Measurements from ENCODE around the gene GNPTG. TPM values are rescaled to one million over a fixed set of nuclear protein-coding genes. Genes with fewer than 3 reads are reported as not detected.

Gene GNPTG
- total and polyA plus RNA-seq, 2 donors (not counting 3 experiments of a cell fraction or from before 2014, with no cell fraction given), result 51.6 to 109 TPM

DNA sequence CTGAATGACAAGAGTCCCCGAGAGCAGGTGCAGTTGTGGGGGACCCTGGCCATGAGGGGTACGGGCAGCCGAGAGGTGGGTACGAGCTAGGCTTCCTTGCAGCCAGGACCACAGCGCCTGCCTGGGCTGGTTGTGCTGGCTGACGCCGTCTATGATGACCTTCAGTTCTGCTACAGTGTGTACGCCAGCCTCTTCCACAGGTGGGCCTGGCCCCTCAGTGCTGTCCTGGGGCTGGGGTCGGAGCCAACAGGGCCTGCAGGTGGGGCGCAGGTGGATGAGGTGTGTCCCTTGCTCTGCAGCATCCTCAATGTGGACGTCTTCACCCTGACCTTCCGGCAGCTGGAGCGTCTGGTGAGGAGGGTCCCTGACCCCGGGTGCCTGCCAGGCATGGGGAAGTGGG is 7.2 kb upstream of the GNPTG start:
- intact Hi-C loops (cut with micrococcal nuclease) (no loop called here), dilution Hi-C loops (cut with MboI; ENCODE audit: extremely low pct_ligation_motif_present, low sequenced_read_pairs) (no loop called here)
- FAIRE-seq, result no peak

More for the DNA sequence above, 7.2 kb upstream of the GNPTG start:
- Histone ChIP-seq H3K36me3 (ENCODE audit: control insufficient read depth in 2 of 2, extremely low read depth in 1 of 2, insufficient read depth in 2 of 2, low read length in 2 of 2) (peaks cover 0 to 7% of the 10 kb centered on the region in 2 experiments), H4K20me1 (replicated peaks; ENCODE audit: control insufficient read depth, extremely low read depth, insufficient read depth, low read length) (no peaks in the 10 kb centered on the region), H3K27me3 (ENCODE audit: control insufficient read depth in 2 of 2, insufficient read depth in 2 of 2, low read length in 2 of 2) (no peaks in the 10 kb centered on the region), H3K79me2 (ENCODE audit: control insufficient read depth, insufficient read depth, low read length) (no peaks in the 10 kb centered on the region), H3K4me1 (ENCODE audit: control insufficient read depth, extremely low read depth, insufficient read depth, low read length) (no peaks in the 10 kb centered on the region), H3K9me1 (replicated peaks; ENCODE audit: control insufficient read depth, extremely low read depth, insufficient read depth, low read length) (no peaks in the 10 kb centered on the region), H3K9me3 (replicated peaks; ENCODE audit: control insufficient read depth, insufficient read depth, low read length) (no peaks in the 10 kb centered on the region), H3K4me3 (replicated peaks in 1 of 3; ENCODE audit: insufficient read depth in 1 of 3, low read depth in 1 of 3, low read length in 3 of 3) (no peak overlapping the region), H3K27ac (ENCODE audit: insufficient read depth, low read depth, low read length) (no peak overlapping the region), H3K4me2 (ENCODE audit: insufficient read depth, low read length) (no peak overlapping the region), H2AFZ (ENCODE audit: low read depth, low read length) (no peak overlapping the region), H3K9ac (replicated peaks; ENCODE audit: extremely low read depth, insufficient read depth, low read length) (no peak overlapping the region)
- no TSS peak for BruUV-seq (replicated peaks)
- POLR2A ChIA-PET, result no interaction called here
- TF ChIP-seq JUN (IDR thresholded peaks at IDR 0.05; ENCODE audit: borderline replicate concordance, insufficient read depth, insufficient read length, low read depth) (no peak), POLR2A (IDR thresholded peaks at IDR 0.05; ENCODE audit: low read depth, low read length) (no peak), EZH2 (IDR thresholded peaks at IDR 0.05; ENCODE audit: borderline replicate concordance, low read depth, low read length, severe bottlenecking) (no peak), FOS (IDR thresholded peaks at IDR 0.05; ENCODE audit: borderline replicate concordance, insufficient read depth, low read length) (no peak), MYC (IDR thresholded peaks at IDR 0.05; ENCODE audit: low read depth, low read length) (no peak), POLR2AphosphoS5 (IDR thresholded peaks at IDR 0.05; ENCODE audit: insufficient read depth, low read depth, low read length) (no peak), GATA2 (IDR thresholded peaks at IDR 0.05; ENCODE audit: insufficient read depth, insufficient read length, low read depth, low read length) (no peak)
- TF ChIP-seq, protein P1, sequence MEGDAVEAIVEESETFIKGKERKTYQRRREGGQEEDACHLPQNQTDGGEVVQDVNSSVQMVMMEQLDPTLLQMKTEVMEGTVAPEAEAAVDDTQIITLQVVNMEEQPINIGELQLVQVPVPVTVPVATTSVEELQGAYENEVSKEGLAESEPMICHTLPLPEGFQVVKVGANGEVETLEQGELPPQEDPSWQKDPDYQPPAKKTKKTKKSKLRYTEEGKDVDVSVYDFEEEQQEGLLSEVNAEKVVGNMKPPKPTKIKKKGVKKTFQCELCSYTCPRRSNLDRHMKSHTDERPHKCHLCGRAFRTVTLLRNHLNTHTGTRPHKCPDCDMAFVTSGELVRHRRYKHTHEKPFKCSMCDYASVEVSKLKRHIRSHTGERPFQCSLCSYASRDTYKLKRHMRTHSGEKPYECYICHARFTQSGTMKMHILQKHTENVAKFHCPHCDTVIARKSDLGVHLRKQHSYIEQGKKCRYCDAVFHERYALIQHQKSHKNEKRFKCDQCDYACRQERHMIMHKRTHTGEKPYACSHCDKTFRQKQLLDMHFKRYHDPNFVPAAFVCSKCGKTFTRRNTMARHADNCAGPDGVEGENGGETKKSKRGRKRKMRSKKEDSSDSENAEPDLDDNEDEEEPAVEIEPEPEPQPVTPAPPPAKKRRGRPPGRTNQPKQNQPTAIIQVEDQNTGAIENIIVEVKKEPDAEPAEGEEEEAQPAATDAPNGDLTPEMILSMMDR (IDR thresholded peaks at IDR 0.05; ENCODE audit: extremely low read depth in 1 of 2, insufficient read depth in 1 of 2, low read depth in 1 of 2, low read length in 2 of 2), result no peak
- TF ChIP-seq, protein P2, sequence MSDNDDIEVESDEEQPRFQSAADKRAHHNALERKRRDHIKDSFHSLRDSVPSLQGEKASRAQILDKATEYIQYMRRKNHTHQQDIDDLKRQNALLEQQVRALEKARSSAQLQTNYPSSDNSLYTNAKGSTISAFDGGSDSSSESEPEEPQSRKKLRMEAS (IDR thresholded peaks at IDR 0.05; ENCODE audit: insufficient read depth, insufficient read length), result no peak
- CTCF ChIA-PET, result interaction anchor here (1.3 kb wide), 1 partner anchor 20 kb away, joined by 4 read pairs; no protein-coding TSS in a partner anchor
- no peak for DNase-seq (ENCODE audit: low read depth, low spot score)
